ENCODE results near the gene NDUFS2.

GRCh38 chr1:161261261-161262235, 59.4 kb downstream of the NDUFS2 start:
- TF ChIP-seq CTCF (IDR thresholded peaks at IDR 0.05), result no peak
- no peak for TF ChIP-seq POLR2A (IDR thresholded peaks at IDR 0.05)
